ENCODE measurements around the gene SMIM36. TPM values are rescaled to one million over a fixed set of nuclear protein-coding genes. Genes with fewer than 3 reads are reported as not detected.

Gene SMIM36
- total RNA-seq, 1 experiment from 2014 or later, result not detected

GRCh38 chr17:55520402-55520801 lies 9.2 kb upstream of the SMIM36 start:
- Mint-ChIP-seq H3K27me3 (ENCODE audit: low read depth) (no peaks in the 10 kb centered on the region), H3K4me3 (no peak overlapping the region), H3K27ac (no peak overlapping the region), H3K36me3 (no peaks in the 10 kb centered on the region), H3K4me1 (no peaks in the 10 kb centered on the region), H3K9me3 (no peaks in the 10 kb centered on the region)
- CTCF ChIA-PET, result no interaction called here
- DNase-seq (ENCODE audit: low spot score) (no peak), ATAC-seq (no peak)
- POLR2A ChIA-PET, result no interaction called here
- TF ChIP-seq ATF6 (CRISPR knock-in tag; IDR thresholded peaks at IDR 0.05) (no peak), TEAD4 (CRISPR knock-in tag; IDR thresholded peaks at IDR 0.05) (no peak), GABPB1 (CRISPR knock-in tag; IDR thresholded peaks at IDR 0.05) (0 out of 2 replicates have a peak, but pooled peaks have one; percentile 28)

GRCh38 chr17:55518510-55518909 lies 7.3 kb upstream of the SMIM36 start:
- CTCF ChIA-PET, result no interaction called here
- no peaks in the 10 kb centered on the region for H3K36me3 Mint-ChIP-seq
- no peaks in the 10 kb centered on the region for H3K27me3 Mint-ChIP-seq (ENCODE audit: low read depth)
- no peak overlapping the region for H3K4me3 Mint-ChIP-seq
- no peak overlapping the region for H3K27ac Mint-ChIP-seq
- no peak for ATAC-seq
- peaks cover 4% of the 10 kb centered on the region for H3K4me1 Mint-ChIP-seq
- no peaks in the 10 kb centered on the region for H3K9me3 Mint-ChIP-seq
- POLR2A ChIA-PET, result no interaction called here
- DNase-seq (ENCODE audit: low spot score), result no peak
- no peak for TF ChIP-seq JUN (CRISPR knock-in tag; IDR thresholded peaks at IDR 0.05)
- TF ChIP-seq, protein P1, sequence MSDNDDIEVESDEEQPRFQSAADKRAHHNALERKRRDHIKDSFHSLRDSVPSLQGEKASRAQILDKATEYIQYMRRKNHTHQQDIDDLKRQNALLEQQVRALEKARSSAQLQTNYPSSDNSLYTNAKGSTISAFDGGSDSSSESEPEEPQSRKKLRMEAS (CRISPR knock-in tag; IDR thresholded peaks at IDR 0.05), result no peak
- TF ChIP-seq MYBL2 (CRISPR knock-in tag; IDR thresholded peaks at IDR 0.05), result no peak
- TF ChIP-seq, protein P2, sequence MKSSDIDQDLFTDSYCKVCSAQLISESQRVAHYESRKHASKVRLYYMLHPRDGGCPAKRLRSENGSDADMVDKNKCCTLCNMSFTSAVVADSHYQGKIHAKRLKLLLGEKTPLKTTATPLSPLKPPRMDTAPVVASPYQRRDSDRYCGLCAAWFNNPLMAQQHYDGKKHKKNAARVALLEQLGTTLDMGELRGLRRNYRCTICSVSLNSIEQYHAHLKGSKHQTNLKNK (CRISPR knock-in tag; IDR thresholded peaks at IDR 0.05), result no peak
- TF ChIP-seq ERG (CRISPR knock-in tag; IDR thresholded peaks at IDR 0.05), result no peak
- TF ChIP-seq PRDM15 (CRISPR knock-in tag; IDR thresholded peaks at IDR 0.05), result no peak
- TF ChIP-seq ZBTB43 (CRISPR knock-in tag; IDR thresholded peaks at IDR 0.05), result no peak
- no peak for TF ChIP-seq ETV6 (CRISPR knock-in tag; IDR thresholded peaks at IDR 0.05)
- no peak for TF ChIP-seq E2F5 (CRISPR knock-in tag; IDR thresholded peaks at IDR 0.05)
- TF ChIP-seq, protein P3, sequence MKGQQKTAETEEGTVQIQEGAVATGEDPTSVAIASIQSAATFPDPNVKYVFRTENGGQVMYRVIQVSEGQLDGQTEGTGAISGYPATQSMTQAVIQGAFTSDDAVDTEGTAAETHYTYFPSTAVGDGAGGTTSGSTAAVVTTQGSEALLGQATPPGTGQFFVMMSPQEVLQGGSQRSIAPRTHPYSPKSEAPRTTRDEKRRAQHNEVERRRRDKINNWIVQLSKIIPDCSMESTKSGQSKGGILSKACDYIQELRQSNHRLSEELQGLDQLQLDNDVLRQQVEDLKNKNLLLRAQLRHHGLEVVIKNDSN (CRISPR knock-in tag; IDR thresholded peaks at IDR 0.05), result no peak
- no peak for TF ChIP-seq NFE2L1 (CRISPR knock-in tag; IDR thresholded peaks at IDR 0.05)
- no peak for TF ChIP-seq CBFB (CRISPR knock-in tag; IDR thresholded peaks at IDR 0.05; ENCODE audit: low read depth)
- TF ChIP-seq SOX15 (CRISPR knock-in tag; IDR thresholded peaks at IDR 0.05), result no peak
- TF ChIP-seq ZNF671 (CRISPR knock-in tag; IDR thresholded peaks at IDR 0.05), result no peak
- TF ChIP-seq, protein P4, sequence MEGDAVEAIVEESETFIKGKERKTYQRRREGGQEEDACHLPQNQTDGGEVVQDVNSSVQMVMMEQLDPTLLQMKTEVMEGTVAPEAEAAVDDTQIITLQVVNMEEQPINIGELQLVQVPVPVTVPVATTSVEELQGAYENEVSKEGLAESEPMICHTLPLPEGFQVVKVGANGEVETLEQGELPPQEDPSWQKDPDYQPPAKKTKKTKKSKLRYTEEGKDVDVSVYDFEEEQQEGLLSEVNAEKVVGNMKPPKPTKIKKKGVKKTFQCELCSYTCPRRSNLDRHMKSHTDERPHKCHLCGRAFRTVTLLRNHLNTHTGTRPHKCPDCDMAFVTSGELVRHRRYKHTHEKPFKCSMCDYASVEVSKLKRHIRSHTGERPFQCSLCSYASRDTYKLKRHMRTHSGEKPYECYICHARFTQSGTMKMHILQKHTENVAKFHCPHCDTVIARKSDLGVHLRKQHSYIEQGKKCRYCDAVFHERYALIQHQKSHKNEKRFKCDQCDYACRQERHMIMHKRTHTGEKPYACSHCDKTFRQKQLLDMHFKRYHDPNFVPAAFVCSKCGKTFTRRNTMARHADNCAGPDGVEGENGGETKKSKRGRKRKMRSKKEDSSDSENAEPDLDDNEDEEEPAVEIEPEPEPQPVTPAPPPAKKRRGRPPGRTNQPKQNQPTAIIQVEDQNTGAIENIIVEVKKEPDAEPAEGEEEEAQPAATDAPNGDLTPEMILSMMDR (IDR thresholded peaks at IDR 0.05), result no peak
- TF ChIP-seq, protein P5, sequence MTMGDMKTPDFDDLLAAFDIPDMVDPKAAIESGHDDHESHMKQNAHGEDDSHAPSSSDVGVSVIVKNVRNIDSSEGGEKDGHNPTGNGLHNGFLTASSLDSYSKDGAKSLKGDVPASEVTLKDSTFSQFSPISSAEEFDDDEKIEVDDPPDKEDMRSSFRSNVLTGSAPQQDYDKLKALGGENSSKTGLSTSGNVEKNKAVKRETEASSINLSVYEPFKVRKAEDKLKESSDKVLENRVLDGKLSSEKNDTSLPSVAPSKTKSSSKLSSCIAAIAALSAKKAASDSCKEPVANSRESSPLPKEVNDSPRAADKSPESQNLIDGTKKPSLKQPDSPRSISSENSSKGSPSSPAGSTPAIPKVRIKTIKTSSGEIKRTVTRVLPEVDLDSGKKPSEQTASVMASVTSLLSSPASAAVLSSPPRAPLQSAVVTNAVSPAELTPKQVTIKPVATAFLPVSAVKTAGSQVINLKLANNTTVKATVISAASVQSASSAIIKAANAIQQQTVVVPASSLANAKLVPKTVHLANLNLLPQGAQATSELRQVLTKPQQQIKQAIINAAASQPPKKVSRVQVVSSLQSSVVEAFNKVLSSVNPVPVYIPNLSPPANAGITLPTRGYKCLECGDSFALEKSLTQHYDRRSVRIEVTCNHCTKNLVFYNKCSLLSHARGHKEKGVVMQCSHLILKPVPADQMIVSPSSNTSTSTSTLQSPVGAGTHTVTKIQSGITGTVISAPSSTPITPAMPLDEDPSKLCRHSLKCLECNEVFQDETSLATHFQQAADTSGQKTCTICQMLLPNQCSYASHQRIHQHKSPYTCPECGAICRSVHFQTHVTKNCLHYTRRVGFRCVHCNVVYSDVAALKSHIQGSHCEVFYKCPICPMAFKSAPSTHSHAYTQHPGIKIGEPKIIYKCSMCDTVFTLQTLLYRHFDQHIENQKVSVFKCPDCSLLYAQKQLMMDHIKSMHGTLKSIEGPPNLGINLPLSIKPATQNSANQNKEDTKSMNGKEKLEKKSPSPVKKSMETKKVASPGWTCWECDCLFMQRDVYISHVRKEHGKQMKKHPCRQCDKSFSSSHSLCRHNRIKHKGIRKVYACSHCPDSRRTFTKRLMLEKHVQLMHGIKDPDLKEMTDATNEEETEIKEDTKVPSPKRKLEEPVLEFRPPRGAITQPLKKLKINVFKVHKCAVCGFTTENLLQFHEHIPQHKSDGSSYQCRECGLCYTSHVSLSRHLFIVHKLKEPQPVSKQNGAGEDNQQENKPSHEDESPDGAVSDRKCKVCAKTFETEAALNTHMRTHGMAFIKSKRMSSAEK (CRISPR knock-in tag; IDR thresholded peaks at IDR 0.05; ENCODE audit: borderline replicate concordance), result no peak
